IMR-90 (cell line): ENCODE measurements around the gene TTC1. TPM values are rescaled to one million over a fixed set of nuclear protein-coding genes. Genes with fewer than 3 reads are reported as not detected.

Experiments
- ATAC-seq: fragments of 200-7000 bp; cut with Tn5 transposase; 2 replicates; pipeline ENCODE4 v1.9.1; 2020; ENCODE audit warnings: low read depth, mild to moderate bottlenecking, moderate library complexity
- BruUV-seq: library from RNA; stranded (reverse); fragments of 400-500 nt; replicated peaks from 2 replicates; lab custom pipeline; 2021; lab: Mats Ljungman, UMichigan
- CTCF ChIA-PET: fragments of 300-600 bp; formaldehyde crosslinking; extraction: SDS; loops from one replicate; lab custom pipeline; 2021; ENCODE audit warnings: antibody characterized with exemption; lab: Yijun Ruan, JAX
- POLR2A ChIA-PET: fragments of 300-600 bp; sonication (Branson Sonifier 250); formaldehyde crosslinking; loops from one replicate; lab custom pipeline; 2022; ENCODE audit warnings: antibody characterized with exemption; ENCODE audit not compliant: unreplicated experiment; lab: Charles Lee
- DNase-seq: peaks from one replicate; pipeline ENCODE4 v3.0.0; 2013
- H2AFZ ChIP-seq: replicated peaks from 2 replicates; pipeline ENCODE3; 2013; ENCODE audit warnings: low read length, mild to moderate bottlenecking; ENCODE audit not compliant: poor library complexity
- H2AK5ac ChIP-seq: 2 replicates; pipeline ENCODE4 v1.6.1; 2013; ENCODE audit warnings: low read depth, low read length, inconsistent platforms
- H2AK9ac ChIP-seq: replicated peaks from 2 replicates; pipeline ENCODE3; 2013; ENCODE audit warnings: mild to moderate bottlenecking, low read depth, low read length, moderate library complexity; ENCODE audit not compliant: poor library complexity
- H2BK120ac ChIP-seq: 2 replicates; pipeline ENCODE4 v1.6.1; 2013; ENCODE audit warnings: low read depth, low read length, inconsistent platforms
- H2BK15ac ChIP-seq: 3 replicates; pipeline ENCODE4 v1.6.1; 2013; ENCODE audit warnings: low read depth, low read length, inconsistent platforms
- H2BK20ac ChIP-seq: 2 replicates; pipeline ENCODE4 v1.6.1; 2013; ENCODE audit warnings: low read depth, mild to moderate bottlenecking, inconsistent platforms, low read length, moderate library complexity
- H2BK5ac ChIP-seq: 2 replicates; pipeline ENCODE4 v1.6.1; 2013; ENCODE audit warnings: mild to moderate bottlenecking, low read depth, low read length, inconsistent platforms; ENCODE audit not compliant: poor library complexity, severe bottlenecking
- H3K14ac ChIP-seq: replicated peaks from 2 replicates; pipeline ENCODE4 v1.6.1; 2013; ENCODE audit warnings: low read depth, low read length, inconsistent platforms
- H3K18ac ChIP-seq: 2 replicates; pipeline ENCODE4 v1.6.1; 2013; ENCODE audit warnings: low read depth, low read length, control low read depth
- H3K23ac ChIP-seq: 2 replicates; pipeline ENCODE4 v1.6.1; 2013; ENCODE audit warnings: low read depth, low read length, inconsistent platforms
- H3K27ac ChIP-seq: 2 replicates; pipeline ENCODE4 v1.5.1; 2013; ENCODE audit warnings: mild to moderate bottlenecking, control low read depth, low read length; ENCODE audit not compliant: insufficient read depth
- H3K27me3 ChIP-seq: 2 replicates; pipeline ENCODE4 v1.6.1; 2013; ENCODE audit warnings: low read length; ENCODE audit not compliant: control insufficient read depth, insufficient read depth
- H3K36me3 ChIP-seq: 2 replicates; pipeline ENCODE4 v1.6.1; 2013; ENCODE audit warnings: low read length, mixed read lengths; ENCODE audit not compliant: control insufficient read depth, insufficient read depth
- H3K4ac ChIP-seq: 2 replicates; pipeline ENCODE4 v1.6.1; 2013; ENCODE audit warnings: low read depth, low read length, inconsistent platforms
- H3K4me1 ChIP-seq: 2 replicates; pipeline ENCODE4 v1.6.1; 2013; ENCODE audit warnings: low read length, mixed read lengths; ENCODE audit not compliant: control insufficient read depth, insufficient read depth
- H3K4me2 ChIP-seq: 2 replicates; pipeline ENCODE4 v1.6.1; 2013; ENCODE audit warnings: low read depth, mild to moderate bottlenecking, control low read depth, low read length, moderate library complexity
- H3K4me3 ChIP-seq: 2 replicates; pipeline ENCODE4 v1.5.1; 2013; ENCODE audit warnings: low read depth, mild to moderate bottlenecking, control low read depth, low read length, moderate library complexity; ENCODE audit not compliant: insufficient read depth
- H3K56ac ChIP-seq: 2 replicates; pipeline ENCODE4 v1.6.1; 2013; ENCODE audit warnings: low read length, inconsistent platforms; ENCODE audit not compliant: insufficient read depth; ENCODE audit errors: extremely low read depth
- H3K79me1 ChIP-seq, 2 experiments: 2 replicates each; pipeline ENCODE4 v1.6.1; 2013; ENCODE audit warnings: low read length in 2 of 2, inconsistent platforms in 1 of 2, low read depth in 1 of 2
- H3K9ac ChIP-seq: 2 replicates; pipeline ENCODE4 v1.6.1; 2013; ENCODE audit warnings: low read depth, low read length, control low read depth
- H3K9me1 ChIP-seq: 2 replicates; pipeline ENCODE4 v1.6.1; 2013; ENCODE audit warnings: low read length, inconsistent platforms; ENCODE audit not compliant: insufficient read depth
- H3K9me3 ChIP-seq: 2 replicates; pipeline ENCODE4 v1.6.1; 2013; ENCODE audit warnings: low read length; ENCODE audit not compliant: control insufficient read depth, insufficient read depth
- H4K20me1 ChIP-seq: 2 replicates; pipeline ENCODE4 v1.6.1; 2013; ENCODE audit warnings: low read length, inconsistent platforms; ENCODE audit not compliant: insufficient read depth
- H4K5ac ChIP-seq: 2 replicates; pipeline ENCODE4 v1.6.1; 2013; ENCODE audit warnings: mild to moderate bottlenecking, low read depth, low read length, control low read depth
- H4K8ac ChIP-seq, 2 experiments: 2 replicates each; pipeline ENCODE4 v1.6.1; 2013; ENCODE audit warnings: low read depth in 2 of 2, low read length in 2 of 2, control low read depth in 1 of 2, inconsistent platforms in 1 of 2
- H4K91ac ChIP-seq: 2 replicates; pipeline ENCODE4 v1.6.1; 2013; ENCODE audit warnings: low read depth, low read length, inconsistent platforms; ENCODE audit not compliant: insufficient read depth
- BHLHE40 ChIP-seq: fragments of 150-350 bp; IDR thresholded peaks from 2 replicates; pipeline ENCODE4 v1.6.1; 2016; ENCODE audit warnings: mild to moderate bottlenecking, low read depth, low read length
- CEBPB ChIP-seq: IDR thresholded peaks from 2 replicates; pipeline ENCODE4 v1.6.1; 2012; ENCODE audit warnings: low read depth, low read length, improper control_type of control experiment
- CHD1 ChIP-seq: IDR thresholded peaks from 2 replicates; pipeline ENCODE4 v1.6.1; 2012; ENCODE audit warnings: low read depth, low read length, improper control_type of control experiment
- CTCF ChIP-seq: conservative IDR thresholded peaks from 2 replicates; pipeline ENCODE4 v1.5.1; 2012; ENCODE audit warnings: mild to moderate bottlenecking, low read depth, low read length, improper control_type of control experiment
- FOS ChIP-seq: fragments of 150-350 bp; IDR thresholded peaks from 2 replicates; pipeline ENCODE4 v1.6.1; 2016; ENCODE audit warnings: low read depth, low read length
- MAFK ChIP-seq: IDR thresholded peaks from 2 replicates; pipeline ENCODE4 v1.6.1; 2012; ENCODE audit warnings: low read depth, low read length, improper control_type of control experiment
- MAZ ChIP-seq: IDR thresholded peaks from 2 replicates; pipeline ENCODE4 v1.6.1; 2012; ENCODE audit warnings: low read depth, mild to moderate bottlenecking, low read length, improper control_type of control experiment, moderate library complexity, borderline replicate concordance
- MXI1 ChIP-seq: IDR thresholded peaks from 2 replicates; pipeline ENCODE4 v1.6.1; 2012; ENCODE audit warnings: low read depth, mild to moderate bottlenecking, low read length, moderate library complexity, borderline replicate concordance
- NFE2L2 ChIP-seq: fragments of 150-350 bp; IDR thresholded peaks from 2 replicates; pipeline ENCODE4 v1.6.1; 2016; ENCODE audit warnings: low read depth, mild to moderate bottlenecking, low read length
- POLR2A ChIP-seq: IDR thresholded peaks from 2 replicates; pipeline ENCODE4 v1.6.1; 2012; ENCODE audit warnings: mild to moderate bottlenecking, low read depth, low read length
- RAD21 ChIP-seq: IDR thresholded peaks from 2 replicates; pipeline ENCODE4 v1.6.1; 2012; ENCODE audit warnings: low read length, improper control_type of control experiment
- RCOR1 ChIP-seq: IDR thresholded peaks from 2 replicates; pipeline ENCODE4 v1.6.1; 2012; ENCODE audit warnings: mild to moderate bottlenecking, low read length, improper control_type of control experiment; ENCODE audit not compliant: insufficient replicate concordance
- RFX5 ChIP-seq: IDR thresholded peaks from 2 replicates; pipeline ENCODE4 v1.8.0; 2012; ENCODE audit warnings: low read depth, mild to moderate bottlenecking, low read length, moderate library complexity
- SMC3 ChIP-seq: fragments of 150-350 bp; IDR thresholded peaks from 2 replicates; pipeline ENCODE4 v1.6.1; 2016; ENCODE audit warnings: low read depth, mild to moderate bottlenecking, antibody characterized with exemption, low read length, moderate library complexity
- USF2 ChIP-seq: fragments of 150-350 bp; IDR thresholded peaks from 2 replicates; pipeline ENCODE4 v1.6.1; 2017; ENCODE audit warnings: mild to moderate bottlenecking, antibody characterized with exemption, low read length, low read depth
- WGBS, 2 experiments: methylation state at CpG; one replicate each; pipeline versions ENCODE4 v1.1.5 to v1.1.7; 2013; ENCODE audit warnings: missing lambda C conversion rate in 2 of 2; ENCODE audit not compliant: insufficient read length in 1 of 2; ENCODE audit errors: extremely low coverage in 2 of 2; 5-methylcytosine and 5-hydroxymethylcytosine counted together
- dilution Hi-C: fragments of 300-500 bp; cut with HindIII; formaldehyde crosslinking; loops from one replicate; pipeline ENCODE4 v1.14.3; 2018; ENCODE audit warnings: low sequenced_read_pairs; ENCODE audit not compliant: unreplicated experiment
- in situ Hi-C: fragments of 300-500 bp; cut with MboI; formaldehyde crosslinking; loops from 3 replicates; pipeline ENCODE4 v1.14.3; 2019; ENCODE audit warnings: low sequenced_read_pairs, inconsistent platforms, mixed read lengths
- intact Hi-C: fragments of 100-400 bp; cut with micrococcal nuclease; formaldehyde crosslinking; loops from 2 replicates; pipeline ENCODE4 v1.10.0; 2022
- polyA plus RNA-seq, 3 experiments: library from polyadenylated mRNA; depleted of rRNA; stranded (reverse); fragments of >200 nt; gene quantifications; 2 replicates each; pipeline ENCODE4 v1.2.3, GENCODE V29; 2012; ENCODE audit warnings: low replicate concordance in 1 of 3
- total RNA-seq: library from RNA; depleted of rRNA; stranded (reverse); fragments of >200 nt; gene quantifications from 2 replicates; pipeline ENCODE4 v1.2.3, GENCODE V29; 2012

TTC1 gene
- total and polyA plus RNA-seq, 2 of the 4 experiments (the other 2 are of a cell fraction) = 23.1 to 41.1 TPM

GRCh38 chr5:159987031-159987674 lies 21.8 kb upstream of the TTC1 start:
- Histone ChIP-seq H3K27ac (no peak overlapping the region), H2BK120ac (0 out of 2 replicates have a peak overlapping the region, but pooled peaks have one; percentile 1), H3K36me3 (no peaks in the 10 kb centered on the region), H3K56ac (no peak overlapping the region), H2BK20ac (no peak overlapping the region), H3K27me3 (peaks cover 4% of the 10 kb centered on the region), H3K79me1 (no peaks in the 10 kb centered on the region), H2AK9ac (no peak overlapping the region), H4K91ac (no peak overlapping the region), H3K4me1 (peaks cover 4% of the 10 kb centered on the region; the same call in 1 of the 2 replicates), H3K14ac (no peak overlapping the region), H3K4me3 (peak overlapping the region; percentile 39), H2AK5ac (no peak overlapping the region), H3K4me2 (peak overlapping the region; percentile 73), H2BK5ac (no peak overlapping the region), H2BK15ac (no peak overlapping the region), H3K4ac (no peak overlapping the region), H4K5ac (no peak overlapping the region), H3K9me1 (peaks cover 5% of the 10 kb centered on the region), H2AFZ (peak overlapping the region; percentile 89), H3K18ac (peak overlapping the region; percentile 3; the same call in 1 of the 2 replicates), H4K20me1 (no peaks in the 10 kb centered on the region), H3K9me3 (no peaks in the 10 kb centered on the region), H4K8ac (no peak overlapping the region), H3K23ac (no peak overlapping the region), H3K9ac (no peak overlapping the region; the same call in 1 of the 2 replicates)
- CTCF ChIA-PET = interaction anchor here (0.6 to 2.4 kb wide), 15 partner anchors 8 to 697 kb away, joined by 3 to 13 read pairs (median 4); partner anchors contain the start of gene ADRA1B
- in situ Hi-C loops (loop anchor here (10.0 kb wide), 1 partner anchor 702 kb away; no protein-coding TSS in a partner anchor), intact Hi-C loops (loop anchor here (1.0 to 5.0 kb wide), 3 partner anchors 70 to 656 kb away; partner anchors contain the start of gene ADRA1B), dilution Hi-C loops (no loop called here)
- ATAC-seq (peak; percentile 94), DNase-seq (peak; percentile 58)
- POLR2A ChIA-PET = interaction anchor here (0.6 kb wide), 1 partner anchor 1957 kb away, joined by 3 read pairs; no protein-coding TSS in a partner anchor
- no TSS peak for BruUV-seq
- 4% methylated on average over 16 of the region's 50 CpGs; no CpG with 5 or more reads in 1 of the 2 experiments for WGBS, 2 experiments
- no peak for TF ChIP-seq FOS
- TF ChIP-seq SMC3 = peak; percentile 88
- no peak for TF ChIP-seq RCOR1
- TF ChIP-seq MAFK = no peak
- no peak for TF ChIP-seq BHLHE40
- TF ChIP-seq CTCF = peak; percentile 83
- no peak for TF ChIP-seq CEBPB
- TF ChIP-seq MAZ = no peak
- 0 out of 2 replicates have a peak, but pooled peaks have one; percentile 26 for TF ChIP-seq POLR2A
- TF ChIP-seq RAD21 = peak; percentile 87
- no peak for TF ChIP-seq NFE2L2
- no peak for TF ChIP-seq USF2
- TF ChIP-seq CHD1 = no peak
- no peak for TF ChIP-seq RFX5
- no peak for TF ChIP-seq MXI1
